Measurements from ENCODE around the gene HMGN4.

GRCh38 chr6:26500102-26500501 is 38.1 kb upstream of the HMGN4 start, which contains the start of gene BTN1A1:
- TF ChIP-seq, protein P1, sequence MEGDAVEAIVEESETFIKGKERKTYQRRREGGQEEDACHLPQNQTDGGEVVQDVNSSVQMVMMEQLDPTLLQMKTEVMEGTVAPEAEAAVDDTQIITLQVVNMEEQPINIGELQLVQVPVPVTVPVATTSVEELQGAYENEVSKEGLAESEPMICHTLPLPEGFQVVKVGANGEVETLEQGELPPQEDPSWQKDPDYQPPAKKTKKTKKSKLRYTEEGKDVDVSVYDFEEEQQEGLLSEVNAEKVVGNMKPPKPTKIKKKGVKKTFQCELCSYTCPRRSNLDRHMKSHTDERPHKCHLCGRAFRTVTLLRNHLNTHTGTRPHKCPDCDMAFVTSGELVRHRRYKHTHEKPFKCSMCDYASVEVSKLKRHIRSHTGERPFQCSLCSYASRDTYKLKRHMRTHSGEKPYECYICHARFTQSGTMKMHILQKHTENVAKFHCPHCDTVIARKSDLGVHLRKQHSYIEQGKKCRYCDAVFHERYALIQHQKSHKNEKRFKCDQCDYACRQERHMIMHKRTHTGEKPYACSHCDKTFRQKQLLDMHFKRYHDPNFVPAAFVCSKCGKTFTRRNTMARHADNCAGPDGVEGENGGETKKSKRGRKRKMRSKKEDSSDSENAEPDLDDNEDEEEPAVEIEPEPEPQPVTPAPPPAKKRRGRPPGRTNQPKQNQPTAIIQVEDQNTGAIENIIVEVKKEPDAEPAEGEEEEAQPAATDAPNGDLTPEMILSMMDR (IDR thresholded peaks at IDR 0.05; ENCODE audit: insufficient read depth, low read length), result no peak
- TF ChIP-seq POLR2AphosphoS5 (IDR thresholded peaks at IDR 0.05; ENCODE audit: low read depth) (no peak), REST (IDR thresholded peaks at IDR 0.05; ENCODE audit: insufficient replicate concordance, low read depth) (no peak)
